DMS114 treated with DMSO at 0.1 percent for 48 hours (cell line): ENCODE measurements around the gene INPP4A.

Experiments used
- DNase-seq: peaks from one replicate; lab custom pipeline; 2025; ENCODE audit not compliant: unreplicated experiment; lab: John Stamatoyannopoulos, UW

INPP4A gene

DNA sequence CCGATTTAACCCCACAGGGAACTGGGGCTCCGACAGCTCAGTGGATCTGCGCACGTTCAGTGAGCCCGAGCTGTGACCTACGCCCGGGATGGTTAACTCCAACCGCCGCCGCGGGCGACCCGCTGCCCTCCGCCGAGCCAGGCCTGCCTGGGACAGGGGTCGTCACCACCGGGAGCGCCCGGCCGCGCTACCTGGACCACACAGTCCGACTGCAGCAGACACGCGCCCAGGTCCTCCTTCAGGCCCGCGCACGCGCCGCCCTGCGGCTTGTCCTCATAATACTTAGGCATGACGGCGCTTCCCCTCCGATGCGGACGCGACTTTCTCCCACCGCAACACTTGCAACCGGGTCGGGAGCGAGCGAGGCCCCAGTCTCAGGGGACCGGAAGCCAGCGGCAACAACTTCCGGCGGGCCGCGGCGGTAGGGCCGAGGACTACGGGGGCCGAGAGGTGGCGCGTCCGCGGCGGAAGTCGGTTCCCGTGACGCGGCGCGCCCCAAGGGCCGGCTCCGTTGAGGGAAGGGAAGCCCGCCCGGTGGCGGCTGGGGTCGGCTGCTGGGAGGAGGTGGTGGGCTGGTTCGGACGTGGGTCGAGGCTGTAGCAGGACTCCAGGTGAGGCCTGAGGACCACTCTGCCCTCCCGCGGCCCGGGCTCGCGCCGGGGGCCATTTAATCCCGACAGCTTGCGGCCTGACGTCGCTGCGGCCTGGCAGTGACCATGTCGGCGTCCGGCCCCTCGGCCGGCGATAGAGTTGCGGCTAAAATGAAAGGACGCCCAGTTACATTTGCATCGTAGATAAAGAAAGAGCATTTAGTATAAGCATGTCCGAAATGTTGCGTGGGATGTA, 163.7 kb downstream of the INPP4A start, which contains the start of the genes COA5 and UNC50:
Gene COA5, minus strand, starts transcription at position 397 of the 846 bp plus-strand sequence. Its CDS starts 107 bp downstream, at position 290.
Gene UNC50, plus strand, starts transcription at position 474 of the 846 bp plus-strand sequence. CDS start 1,171 bp downstream, outside the sequence.
- peak; percentile 79 for DNase-seq

DNA sequence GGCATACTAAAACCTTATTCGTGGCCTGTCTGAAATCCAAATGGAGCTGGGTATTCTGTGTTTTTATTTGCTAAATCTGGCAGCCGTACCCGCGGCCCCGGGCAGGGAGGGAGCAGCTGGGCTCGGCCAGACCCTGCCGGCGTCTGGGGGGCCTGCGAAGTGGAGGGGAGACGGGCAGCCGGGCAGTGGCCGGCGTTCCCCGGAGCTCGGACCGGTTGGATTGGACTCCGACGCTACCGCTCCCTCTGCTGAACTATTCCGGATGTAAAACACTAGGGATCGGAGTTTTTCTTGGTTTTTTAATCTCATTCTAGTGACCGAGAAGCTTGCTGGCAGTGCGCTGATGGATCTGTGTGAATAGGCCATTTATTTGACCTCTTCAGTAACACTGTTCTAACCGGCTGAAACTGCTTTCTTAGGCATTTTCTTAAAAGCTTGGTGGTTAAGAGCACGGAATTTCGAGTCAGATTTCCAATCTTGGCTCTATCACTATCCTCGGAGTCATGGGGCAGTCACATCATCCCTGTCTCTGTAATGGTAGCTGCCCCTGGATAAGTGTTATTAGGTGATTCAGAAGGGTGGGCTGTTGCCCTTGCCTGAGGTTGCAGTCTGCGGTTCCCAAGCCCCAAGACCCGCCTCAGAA, 164.4 kb downstream of the INPP4A start:
- no peak for DNase-seq

DNA sequence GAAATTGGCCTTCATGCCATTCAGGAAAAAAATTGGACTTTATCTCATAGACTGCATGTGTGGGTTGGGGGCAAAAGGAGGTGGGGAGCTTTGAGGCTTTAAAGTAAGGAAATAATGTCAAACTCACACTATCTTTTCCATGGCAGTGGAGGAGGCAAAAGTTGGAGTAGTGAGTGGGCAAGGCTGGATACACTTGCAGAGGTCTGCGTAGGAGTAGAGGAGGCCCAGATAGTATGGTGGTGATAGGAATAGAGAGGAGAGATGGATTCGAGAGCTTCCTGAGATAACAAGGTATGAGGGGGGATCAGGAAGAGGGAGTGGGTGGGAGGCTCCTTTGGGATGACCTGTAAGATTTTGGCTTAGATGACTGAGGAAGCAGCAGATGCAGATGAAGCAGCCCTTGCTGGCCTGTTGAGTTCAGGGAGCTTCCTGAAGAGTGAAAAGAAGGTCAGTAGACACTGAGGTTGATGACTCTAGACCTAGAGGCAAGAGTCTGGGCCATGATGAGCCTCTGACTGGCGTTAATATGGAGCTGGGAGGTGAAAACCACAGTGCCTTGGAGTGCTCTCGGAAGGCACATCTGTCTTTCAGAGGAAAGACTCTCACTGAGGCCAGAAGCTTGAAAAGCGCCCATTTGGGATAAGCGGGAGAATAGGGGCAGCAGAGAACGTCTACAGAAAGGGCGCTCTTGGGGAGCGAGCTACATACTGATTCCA, 169.5 kb downstream of the INPP4A start:
- no peak for DNase-seq

DNA sequence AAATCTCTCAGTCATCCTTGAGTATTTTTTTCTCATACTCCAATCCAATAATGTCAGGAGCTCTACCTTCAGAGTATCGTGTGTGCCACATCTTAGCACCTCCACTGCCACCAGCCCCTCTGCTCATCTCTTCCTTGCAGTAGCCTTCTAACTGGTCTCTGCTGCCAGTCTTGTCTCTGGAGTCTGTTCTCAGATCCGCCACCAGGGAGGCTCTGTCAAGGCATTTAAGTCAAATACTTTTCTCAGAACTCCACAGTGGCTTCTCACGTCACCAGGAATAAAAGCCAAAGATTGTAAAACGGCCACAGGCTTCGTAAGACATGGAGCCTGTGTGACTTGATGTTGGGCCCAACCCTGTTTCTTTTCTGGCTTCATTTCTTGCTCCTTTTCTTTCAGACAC, 170.8 kb downstream of the INPP4A start:
- DNase-seq: no peak

DNA sequence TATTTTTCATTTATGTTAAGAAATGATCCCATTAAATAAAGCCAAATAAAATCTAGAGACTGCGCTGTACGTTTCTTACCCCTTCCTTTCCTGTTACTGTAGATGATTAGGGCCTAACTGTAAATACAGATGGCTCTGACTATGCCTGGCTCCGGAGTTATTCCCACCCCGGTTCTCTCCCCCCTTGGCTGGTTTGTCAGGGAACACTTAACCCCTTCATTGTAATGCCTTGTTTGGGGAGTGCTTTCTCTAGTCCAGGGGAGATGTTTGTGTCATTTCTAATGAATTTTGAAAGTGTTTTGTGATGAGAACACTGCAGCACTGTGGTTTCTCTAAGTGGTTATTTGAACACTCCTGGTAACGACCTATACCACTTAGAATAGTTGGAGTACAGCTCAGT, 172.5 kb downstream of the INPP4A start:
- no peak for DNase-seq

DNA sequence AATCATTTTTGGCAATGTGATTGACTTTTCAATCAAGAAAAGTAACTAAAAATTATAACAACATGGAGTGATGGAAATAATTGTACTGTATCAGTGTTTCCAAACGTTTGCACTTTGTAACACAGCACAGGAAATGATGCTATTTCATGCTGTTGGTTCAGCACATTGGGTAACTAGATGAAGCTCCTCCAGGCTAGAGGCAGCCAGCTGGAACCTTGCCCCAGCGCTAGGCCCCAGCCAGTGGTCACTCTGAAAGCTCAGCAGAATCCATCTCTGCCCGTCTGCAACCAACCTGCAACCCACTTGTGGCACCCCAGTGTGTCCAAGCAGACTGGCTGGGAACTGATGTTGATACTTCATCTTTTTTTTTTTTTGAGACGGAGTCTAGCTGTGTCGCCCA, 179.0 kb downstream of the INPP4A start:
- no peak for DNase-seq

DNA sequence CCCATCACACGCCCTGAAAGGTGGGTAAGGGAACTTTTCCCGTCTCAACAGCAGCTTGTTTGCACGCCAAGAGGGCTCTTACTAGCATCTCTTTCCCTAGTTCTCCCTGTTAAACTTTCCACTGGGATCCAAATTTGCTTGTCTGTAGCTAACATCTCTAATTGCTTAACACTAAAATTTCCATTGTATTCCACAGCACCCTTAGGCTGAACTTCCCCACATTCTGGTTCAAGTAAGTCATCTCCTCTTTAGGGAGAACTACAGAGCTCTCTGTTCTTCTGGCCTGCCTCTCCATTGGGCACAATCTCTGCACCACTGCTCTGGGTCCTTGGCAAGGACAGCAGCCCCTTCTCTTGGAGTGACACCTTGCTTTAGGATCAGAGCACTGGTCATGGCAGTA, 187.7 kb downstream of the INPP4A start:
- DNase-seq: no peak

DNA sequence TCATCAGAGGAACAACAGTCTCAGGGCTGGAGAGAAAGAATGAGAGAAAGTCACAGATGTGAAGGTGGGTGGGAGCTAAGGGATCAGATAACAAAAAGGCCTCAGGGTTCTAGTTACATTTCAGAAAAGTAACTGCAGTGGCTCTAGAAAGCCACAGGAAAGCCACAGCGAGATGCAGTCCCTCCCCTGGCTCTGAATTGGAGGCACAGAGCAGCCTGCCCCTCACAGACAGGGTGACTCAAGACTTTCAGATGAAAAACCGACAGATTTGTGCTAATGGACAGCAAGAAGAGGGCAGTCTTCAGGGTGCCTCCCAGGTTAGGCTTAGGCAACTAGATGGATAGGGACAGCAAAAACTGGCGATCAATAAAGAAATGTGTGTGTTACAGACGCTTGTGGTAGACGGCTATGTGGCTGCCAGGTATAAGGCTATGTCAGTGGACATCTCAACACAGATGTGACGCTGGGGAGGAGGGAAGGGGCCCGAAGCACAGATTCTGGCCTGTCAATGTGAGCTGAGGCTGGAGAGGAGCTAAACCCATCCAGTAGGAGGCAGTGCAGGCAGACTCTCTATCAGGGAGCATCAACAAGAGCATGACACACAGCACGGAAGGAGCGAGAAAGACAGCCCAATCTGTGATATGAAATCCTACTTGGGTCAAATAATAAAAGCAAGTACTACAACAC, 189.9 kb downstream of the INPP4A start:
- no peak for DNase-seq

DNA sequence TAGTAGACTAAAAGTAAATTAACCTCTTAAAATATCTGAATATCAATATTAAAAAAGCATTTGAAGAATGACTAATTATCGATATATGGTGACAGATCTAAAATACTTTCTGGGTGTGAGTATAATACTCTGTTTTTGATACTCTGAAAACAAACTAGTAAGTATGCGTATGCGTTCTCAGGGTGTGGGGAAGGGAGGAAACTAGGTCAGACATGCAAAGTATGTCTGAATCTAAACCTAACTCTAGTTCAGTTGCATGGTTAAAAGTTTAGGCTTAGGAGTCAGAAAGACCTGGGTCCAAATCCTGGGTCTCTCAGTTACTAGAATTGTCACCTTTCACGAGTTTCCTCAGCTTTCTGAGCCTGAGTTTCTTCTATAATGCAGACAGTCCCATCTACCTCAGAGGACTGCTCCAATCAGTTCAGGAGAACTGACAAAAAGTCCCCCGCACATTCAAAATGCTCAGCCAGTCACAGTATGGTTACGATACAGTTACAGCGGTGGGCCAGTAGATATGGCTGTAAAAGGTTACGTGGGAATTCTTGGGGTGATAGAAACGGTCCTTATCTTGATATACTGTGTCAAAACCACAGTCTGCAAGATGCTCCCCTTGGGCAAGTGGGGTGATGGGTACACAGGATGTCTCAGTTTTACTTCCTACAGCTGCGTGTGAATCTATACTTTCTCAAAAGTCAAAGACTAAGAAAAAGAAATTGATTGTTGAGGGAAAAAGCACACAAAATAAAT, 192.9 kb downstream of the INPP4A start:
- no peak for DNase-seq

DNA sequence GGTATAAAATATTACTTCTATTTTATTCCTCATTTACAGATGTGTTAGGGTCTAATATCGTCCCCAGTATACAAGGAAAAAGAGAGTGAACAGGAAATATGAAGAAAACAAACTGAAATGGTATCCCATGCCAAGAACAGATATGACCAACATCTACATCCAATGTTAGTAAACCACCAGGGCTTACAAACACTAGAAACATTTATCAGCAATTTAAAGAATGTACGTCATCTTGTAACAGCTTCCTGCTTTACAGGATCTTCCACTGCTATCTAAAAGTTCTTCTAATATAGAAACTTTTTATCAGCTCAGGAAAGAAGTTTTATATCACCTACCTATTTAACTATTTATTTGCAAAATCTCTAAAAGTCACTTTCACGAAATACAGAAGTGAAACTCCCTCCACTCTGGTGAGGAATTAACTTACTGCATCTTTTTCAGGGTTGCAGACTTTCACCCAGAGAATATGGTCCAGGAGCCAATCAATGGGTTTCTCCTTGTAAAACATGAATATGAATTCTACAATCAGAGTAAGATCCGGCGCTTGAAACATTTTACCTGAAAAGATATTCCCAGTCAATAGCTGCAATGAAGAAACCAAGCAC, 198.9 kb downstream of the INPP4A start:
- no peak for DNase-seq
